Progenitor cell of endocrine pancreas (in vitro differentiated cells): ENCODE results near the gene RNASE11. TPM values are rescaled to one million over a fixed set of nuclear protein-coding genes. Genes with fewer than 3 reads are reported as not detected.
A peak's percentile ranks its signal among the peaks of the same experiment; 100 is the strongest.

Experiments
- DNase-seq: peaks from one replicate; pipeline ENCODE4 v3.0.0; 2021; ENCODE audit warnings: low spot score; ENCODE audit not compliant: unreplicated experiment
- H3K27ac Mint-ChIP-seq: 2 replicates; pipeline ENCODE4 v1.8.0; 2021; ENCODE audit warnings: mild to moderate bottlenecking, moderate library complexity, mixed read lengths
- H3K27me3 Mint-ChIP-seq: 2 replicates; pipeline ENCODE4 v1.8.0; 2021; ENCODE audit warnings: mixed read lengths
- H3K36me3 Mint-ChIP-seq: 2 replicates; pipeline ENCODE4 v1.8.0; 2022; ENCODE audit warnings: mixed read lengths; ENCODE audit not compliant: insufficient read depth
- H3K4me1 Mint-ChIP-seq: 2 replicates; pipeline ENCODE4 v1.8.0; 2021; ENCODE audit warnings: low read depth, mixed read lengths
- H3K4me3 Mint-ChIP-seq: 2 replicates; pipeline ENCODE4 v1.8.0; 2021; ENCODE audit warnings: low read depth, mild to moderate bottlenecking, moderate library complexity, mixed read lengths
- H3K9me3 Mint-ChIP-seq: 2 replicates; pipeline ENCODE4 v1.8.0; 2021; ENCODE audit warnings: low read depth, mixed read lengths
- CTCF ChIP-seq: fragments of 200-600 bp; sonication (generic); IDR thresholded peaks from one replicate; pipeline ENCODE4 v1.5.0; 2021; ENCODE audit warnings: antibody characterized with exemption, mild to moderate bottlenecking; ENCODE audit not compliant: unreplicated experiment
- total RNA-seq: library from RNA; stranded (reverse); gene quantifications from 2 replicates; pipeline ENCODE4 v1.2.1, GENCODE V29; 2021

The RNASE11 gene
- total RNA-seq, 1 donor from 2014 or later, result not detected

- H3K9me3 Mint-ChIP-seq, result peaks cover 4% of the 10 kb centered on the region
- H3K27me3 Mint-ChIP-seq, result no peaks in the 10 kb centered on the region
- H3K4me1 Mint-ChIP-seq, result peaks cover 3% of the 10 kb centered on the region
- no peaks in the 10 kb centered on the region for H3K36me3 Mint-ChIP-seq
- no peak overlapping the region for H3K4me3 Mint-ChIP-seq
- DNase-seq, result no peak
- TF ChIP-seq CTCF, result no peak
- H3K27ac Mint-ChIP-seq, result no peak overlapping the region
These were observed 23.3 kb downstream of the RNASE11 start for GRCh38 chr14:20564501-20564997.

GRCh38 chr14:20563971-20564370 lies 23.8 kb downstream of the RNASE11 start:
- no peak overlapping the region for H3K27ac Mint-ChIP-seq

GRCh38 chr14:20560961-20561360 lies 26.8 kb downstream of the RNASE11 start, which contains the start of gene RNASE9:
TSS of gene RNASE9 (minus strand) at chr14:20561047.
- Mint-ChIP-seq H3K27ac (no peak within 1 kb of the TSS), H3K9me3 (no peaks in the 10 kb centered on the region), H3K36me3 (no peaks in the 10 kb centered on the region), H3K27me3 (no peaks in the 10 kb centered on the region), H3K4me3 (no peak within 1 kb of the TSS), H3K4me1 (peaks cover 21% of the 10 kb centered on the region)
- TF ChIP-seq CTCF, result no peak
- DNase-seq, result no peak

More at GRCh38 chr14:20563971-20564370, 23.8 kb downstream of the RNASE11 start:
- no peaks in the 10 kb centered on the region for H3K27me3 Mint-ChIP-seq
- no peak overlapping the region for H3K4me3 Mint-ChIP-seq
- peaks cover 4% of the 10 kb centered on the region for H3K9me3 Mint-ChIP-seq
- H3K4me1 Mint-ChIP-seq, result peaks cover 8% of the 10 kb centered on the region
- DNase-seq, result no peak
- no peak for TF ChIP-seq CTCF
- no peaks in the 10 kb centered on the region for H3K36me3 Mint-ChIP-seq

GRCh38 chr14:20559461-20559904 lies 28.3 kb downstream of the RNASE11 start:
- H3K9me3 Mint-ChIP-seq, result no peaks in the 10 kb centered on the region
- H3K36me3 Mint-ChIP-seq, result no peaks in the 10 kb centered on the region
- peak overlapping the region; percentile 25 for H3K27ac Mint-ChIP-seq
- DNase-seq, result no peak
- no peaks in the 10 kb centered on the region for H3K27me3 Mint-ChIP-seq
- H3K4me1 Mint-ChIP-seq, result peaks cover 21% of the 10 kb centered on the region
- TF ChIP-seq CTCF, result no peak
- H3K4me3 Mint-ChIP-seq, result no peak overlapping the region

GRCh38 chr14:20557212-20557542 lies 30.6 kb downstream of the RNASE11 start:
- TF ChIP-seq CTCF, result no peak
- peak overlapping the region; percentile 44 for H3K27ac Mint-ChIP-seq

More at GRCh38 chr14:20557212-20557542, 30.6 kb downstream of the RNASE11 start:
- Mint-ChIP-seq H3K9me3 (no peaks in the 10 kb centered on the region), H3K27me3 (no peaks in the 10 kb centered on the region), H3K36me3 (no peaks in the 10 kb centered on the region), H3K4me3 (no peak overlapping the region), H3K4me1 (peaks cover 21% of the 10 kb centered on the region)
- no peak for DNase-seq
